K562 (cell line): Measurements from ENCODE around the gene AFF1. TPM values are rescaled to one million over a fixed set of nuclear protein-coding genes. Genes with fewer than 3 reads are reported as not detected.

Source experiments
- ATAC-seq: fragments of 200-7000 bp; cut with Tn5 transposase; 3 replicates; pipeline ENCODE4 v1.9.1; 2020; ENCODE audit warnings: moderate library complexity
- BruUV-seq: library from RNA; stranded (reverse); fragments of 400-500 nt; replicated peaks from 2 replicates; lab custom pipeline; 2021; lab: Mats Ljungman, UMichigan
- CTCF ChIA-PET: fragments of 300-600 bp; formaldehyde crosslinking; extraction: SDS; loops from one replicate; lab custom pipeline; 2021; ENCODE audit warnings: low intra/inter-chr PET ratio; lab: Yijun Ruan, JAX
- POLR2A ChIA-PET: fragments of 300-600, 350-650 bp; sonication (Branson Sonifier 250); formaldehyde crosslinking; extraction: SDS; loops from one replicate; lab custom pipeline; 2021; ENCODE audit warnings: antibody characterized with exemption, inconsistent platforms; lab: Yijun Ruan, JAX
- DNase-seq, 4 experiments: peaks; one replicate each; pipeline versions ENCODE4 v3.0.0 to v3.0.0-alpha.2; 2011 to 2018; ENCODE audit warnings: low spot score in 3 of 4, mixed read lengths in 3 of 4; ENCODE audit errors: extremely low read depth in 1 of 4
- FAIRE-seq: peaks from 2 replicates; lab custom pipeline; 2011; peaks lifted over from hg19 to GRCh38; lab: Jason Lieb, UNC
- H2AFZ ChIP-seq: 2 replicates; pipeline ENCODE4 v1.6.0; 2011; ENCODE audit warnings: low read depth, low read length, control low read depth, inconsistent platforms
- H3K27ac ChIP-seq: fragments of 200-600 bp; 3 replicates; pipeline ENCODE4 v1.8.0; 2011; ENCODE audit warnings: low read depth, mild to moderate bottlenecking, control low read depth, inconsistent platforms, low read length, moderate library complexity, mixed read lengths; ENCODE audit errors: extremely low read depth
- H3K27me3 ChIP-seq, 2 experiments: fragments of 300-600 bp in 1 of 2; 2 replicates in 1 of 2; 3 replicates in 1 of 2; pipeline versions ENCODE4 v1.6.0 to v1.8.0; 2011; ENCODE audit warnings: inconsistent platforms in 2 of 2, low read length in 2 of 2, mild to moderate bottlenecking in 1 of 2, mixed read lengths in 1 of 2, moderate library complexity in 1 of 2; ENCODE audit not compliant: control insufficient read depth in 2 of 2, insufficient read depth in 2 of 2
- H3K36me3 ChIP-seq: fragments of 300-600 bp; 3 replicates; pipeline ENCODE4 v1.8.0; 2011; ENCODE audit warnings: mild to moderate bottlenecking, low read length, inconsistent platforms; ENCODE audit not compliant: control insufficient read depth, insufficient read depth
- H3K4me1 ChIP-seq, 2 experiments: fragments of 200-600 bp in 1 of 2; replicated peaks in 1 of 2; 2 replicates in 1 of 2; 3 replicates in 1 of 2; pipeline versions ENCODE4 v1.5.1 to v1.8.0; 2011; ENCODE audit warnings: inconsistent platforms in 2 of 2, low read length in 2 of 2, mild to moderate bottlenecking in 1 of 2, mixed read lengths in 1 of 2, moderate library complexity in 1 of 2; ENCODE audit not compliant: control insufficient read depth in 2 of 2, insufficient read depth in 2 of 2
- H3K4me2 ChIP-seq: 2 replicates; pipeline ENCODE4 v1.6.1; 2011; ENCODE audit warnings: low read length, control low read depth, inconsistent platforms, mixed read lengths; ENCODE audit not compliant: insufficient read depth
- H3K4me3 ChIP-seq: fragments of 200-600 bp; sonication (generic), shearing (Covaris generic); 2 replicates; pipeline ENCODE4 v1.5.1; 2016; ENCODE audit warnings: control low read depth, inconsistent platforms
- H3K79me2 ChIP-seq: fragments of 200-600 bp; 3 replicates; pipeline ENCODE4 v1.8.0; 2011; ENCODE audit warnings: low read length, inconsistent platforms; ENCODE audit not compliant: control insufficient read depth, insufficient read depth
- H3K9ac ChIP-seq, 2 experiments: 2 replicates each; pipeline versions ENCODE4 v1.6.0 to v1.6.1; 2011; ENCODE audit warnings: low read depth in 2 of 2, low read length in 2 of 2, control low read depth in 1 of 2, inconsistent platforms in 1 of 2, mild to moderate bottlenecking in 1 of 2, mixed read lengths in 1 of 2; ENCODE audit not compliant: insufficient read depth in 1 of 2
- H3K9me1 ChIP-seq: one replicate; pipeline ENCODE4 v1.6.0; 2011; ENCODE audit warnings: inconsistent platforms, mild to moderate bottlenecking, low read length, moderate library complexity; ENCODE audit not compliant: control insufficient read depth, insufficient read depth
- H3K9me3 ChIP-seq: replicated peaks from 2 replicates; pipeline ENCODE4 v1.5.1; 2011; ENCODE audit warnings: low read depth, low read length, inconsistent platforms; ENCODE audit not compliant: control insufficient read depth, insufficient read depth
- H4K20me1 ChIP-seq: replicated peaks from 2 replicates; pipeline ENCODE4 v1.6.1; 2011; ENCODE audit warnings: low read length, inconsistent platforms, mixed read lengths; ENCODE audit not compliant: control insufficient read depth, insufficient read depth
- ATF3 ChIP-seq, 2 experiments: fragments of 450-650 bp in 1 of 2; sonication (generic) in 1 of 2; formaldehyde crosslinking in 1 of 2; IDR thresholded peaks in 1 of 2; conservative IDR thresholded peaks in 1 of 2; 2 replicates each; pipeline versions ENCODE4 v1.6.1 to v1.8.1; 2016 to 2023; ENCODE audit warnings: mild to moderate bottlenecking in 2 of 2, moderate library complexity in 2 of 2, inconsistent platforms in 1 of 2, missing genetic modification reagents in 1 of 2
- BHLHE40 ChIP-seq: IDR thresholded peaks from 2 replicates; pipeline ENCODE4 v1.6.1; 2011; ENCODE audit warnings: low read length, improper control_type of control experiment
- CHCHD3 ChIP-seq: fragments of 250-450 bp; sonication (Bioruptor Pico); IDR thresholded peaks from 2 replicates; pipeline ENCODE4 v2.1.2; 2022; ENCODE audit warnings: mild to moderate bottlenecking
- KAT7 ChIP-seq: sonication (generic); formaldehyde crosslinking; IDR thresholded peaks from 2 replicates; pipeline ENCODE4 v1.8.0; 2022; ENCODE audit warnings: missing genetic modification reagents, mild to moderate bottlenecking, borderline replicate concordance
- NFATC3 ChIP-seq: fragments of 450-650 bp; IDR thresholded peaks from 2 replicates; pipeline ENCODE4 v1.6.1; 2017; ENCODE audit warnings: mild to moderate bottlenecking
- ZFP1 ChIP-seq: fragments of 450-650 bp; formaldehyde crosslinking; IDR thresholded peaks from 2 replicates; pipeline ENCODE4 v1.4.0; 2020; ENCODE audit warnings: mild to moderate bottlenecking, mixed read lengths
- ZNF57 ChIP-seq: fragments of 450-650 bp; formaldehyde crosslinking; IDR thresholded peaks from 2 replicates; pipeline ENCODE4 v1.4.0; 2020; ENCODE audit warnings: mild to moderate bottlenecking, moderate library complexity
- WGBS: fragments of 100-300 bp; shearing (Covaris generic); methylation state at CpG from one replicate; pipeline ENCODE4 v1.1.6; 2016; ENCODE audit warnings: low coverage, mixed read lengths; ENCODE audit not compliant: insufficient coverage; ENCODE audit errors: missing lambda C conversion rate; 5-methylcytosine and 5-hydroxymethylcytosine counted together
- in situ Hi-C: fragments of 300-500 bp; cut with MboI; formaldehyde crosslinking; loops from 4 replicates; pipeline ENCODE4 v1.15.0; 2018; ENCODE audit warnings: inconsistent platforms, mixed read lengths
- intact Hi-C: fragments of 100-400 bp; cut with micrococcal nuclease; formaldehyde crosslinking; loops from 2 replicates; pipeline ENCODE4 v1.14.2; 2022
- polyA plus RNA-seq, 8 experiments: library from polyadenylated mRNA; depleted of rRNA in 4 of 8; stranded (reverse) in 5 of 8; unstranded in 3 of 8; fragments of >200 nt; fragmentation: Nextera tagmentation in 2 of 8; fragmentation: Illumina TruSeq in 1 of 8; extraction: Ambion mirVana in 2 of 8; extraction: Trizol in 1 of 8; gene quantifications; 2 replicates each; pipeline versions ENCODE4 v1.2.1 to v1.2.3, GENCODE V29; 2011 to 2014; ENCODE audit warnings: inconsistent platforms in 1 of 8, missing spikeins in 1 of 8
- total RNA-seq, 7 experiments: library from RNA; depleted of rRNA in 6 of 7; stranded (reverse); fragments of >200 nt in 6 of 7; fragmentation: Illumina TruSeq in 2 of 7; extraction: Trizol in 2 of 7; gene quantifications; 2 replicates each; pipeline versions ENCODE4 v1.2.1 to v1.2.3, GENCODE V29; 2011 to 2021; ENCODE audit warnings: low replicate concordance in 1 of 7
- TF ChIP-seq, protein P1 (sequence below): fragments of 250-450 bp; sonication (Bioruptor Pico); IDR thresholded peaks from 2 replicates; pipeline ENCODE4 v1.8.0; 2021; ENCODE audit warnings: mild to moderate bottlenecking, moderate library complexity

AFF1 gene
- total and polyA plus RNA-seq, 9 of the 15 experiments (the other 6 are each of a cell fraction or from before 2014, with no cell fraction given) = 4.1 to 47.5 (median 17.2) TPM

GRCh38 chr4:86940920-86941460 lies 6.2 kb downstream of the AFF1 start:
- no peaks in the 10 kb centered on the region for H3K27me3 ChIP-seq
- 17% methylated on average over 15 of the region's 15 CpGs for WGBS
- no peaks in the 10 kb centered on the region for H3K9me1 ChIP-seq
- intact Hi-C loops (no loop called here), in situ Hi-C loops (no loop called here)
- no peak overlapping the region for H3K4me3 ChIP-seq
- H3K4me1 ChIP-seq = peaks cover 16 to 47% of the 10 kb centered on the region in 2 experiments
- FAIRE-seq (no peak), DNase-seq (peak in 1 of 4 experiments; percentile 52), ATAC-seq (peak; percentile 12)
- no peaks in the 10 kb centered on the region for H3K9me3 ChIP-seq
- peaks cover 95% of the 10 kb centered on the region for H3K79me2 ChIP-seq
- H3K27ac ChIP-seq = peak overlapping the region; percentile 67
- H3K36me3 ChIP-seq = 0 out of 3 replicates have a peak, but pooled peaks cover 4% of the 10 kb centered on the region
- no peaks in the 10 kb centered on the region; the same call in 1 of the 2 replicates for H4K20me1 ChIP-seq
- ChIA-PET CTCF (no interaction called here), POLR2A (interaction anchor here (1.0 to 3.6 kb wide), 4 partner anchors 10 to 65 kb away, joined by 3 to 21 read pairs (median 4); no protein-coding TSS in a partner anchor)
- 0 out of 2 replicates have a peak overlapping the region, but pooled peaks have one; percentile 47 for H2AFZ ChIP-seq
- peak overlapping the region; percentile 25 to 67; a peak in 1 of 4 replicates for H3K9ac ChIP-seq
- peak overlapping the region; percentile 61 for H3K4me2 ChIP-seq
- BruUV-seq = no TSS peak
- TF ChIP-seq CHCHD3 = no peak
- peak; percentile 41 for TF ChIP-seq ATF3 (IDR thresholded peaks at IDR 0.05)
- no peak for TF ChIP-seq ATF3 (CRISPR knock-in tag; conservative IDR thresholded peaks at IDR 0.05)
- TF ChIP-seq BHLHE40 = peak; percentile 75
- TF ChIP-seq, protein P1, sequence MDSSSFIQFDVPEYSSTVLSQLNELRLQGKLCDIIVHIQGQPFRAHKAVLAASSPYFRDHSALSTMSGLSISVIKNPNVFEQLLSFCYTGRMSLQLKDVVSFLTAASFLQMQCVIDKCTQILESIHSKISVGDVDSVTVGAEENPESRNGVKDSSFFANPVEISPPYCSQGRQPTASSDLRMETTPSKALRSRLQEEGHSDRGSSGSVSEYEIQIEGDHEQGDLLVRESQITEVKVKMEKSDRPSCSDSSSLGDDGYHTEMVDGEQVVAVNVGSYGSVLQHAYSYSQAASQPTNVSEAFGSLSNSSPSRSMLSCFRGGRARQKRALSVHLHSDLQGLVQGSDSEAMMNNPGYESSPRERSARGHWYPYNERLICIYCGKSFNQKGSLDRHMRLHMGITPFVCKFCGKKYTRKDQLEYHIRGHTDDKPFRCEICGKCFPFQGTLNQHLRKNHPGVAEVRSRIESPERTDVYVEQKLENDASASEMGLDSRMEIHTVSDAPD = no peak
- no peak for TF ChIP-seq KAT7
- peak; percentile 79; the same call in 1 of the 2 replicates for TF ChIP-seq NFATC3
- no peak for TF ChIP-seq ZFP1
- no peak for TF ChIP-seq ZNF57 (CRISPR knock-in tag)
